Testis (tissue), 2 donors: ENCODE data around the gene CFAP77.

Experiments
- CTCF ChIP-seq, 3 experiments: fragments of 450-650 bp in 2 of 3; fragments of 200-600 bp in 1 of 3; sonication (generic) in 1 of 3; IDR thresholded peaks; one replicate each; pipeline ENCODE4 v1.5.1; 2016 to 2019; ENCODE audit warnings: antibody characterized with exemption in 3 of 3, mild to moderate bottlenecking in 2 of 3, moderate library complexity in 1 of 3
- POLR2A ChIP-seq: fragments of 450-650 bp; IDR thresholded peaks from one replicate; pipeline ENCODE4 v1.6.1; 2017; ENCODE audit warnings: antibody characterized with exemption, mild to moderate bottlenecking, moderate library complexity

GRCh38 chr9:132586830-132587591 lies 177.0 kb downstream of the CFAP77 start:
- TF ChIP-seq POLR2A (no peak), CTCF (IDR thresholded peaks at IDR 0.05) (no peak)
